22Rv1 (cell line): ENCODE results near the gene CALCR.
A peak's percentile ranks its signal among the peaks of the same experiment; 100 is the strongest.

ENCODE experiments used
- H3K27ac ChIP-seq: fragments of 450-650 bp; 2 replicates; pipeline ENCODE4 v1.5.1; 2017
- CTCF ChIP-seq: fragments of 450-650 bp; IDR thresholded peaks from 2 replicates; pipeline ENCODE4 v1.5.1; 2017; ENCODE audit warnings: mild to moderate bottlenecking
- ZFX ChIP-seq: fragments of 450-650 bp; IDR thresholded peaks from 2 replicates; pipeline ENCODE4 v1.6.1; 2017; ENCODE audit warnings: antibody characterized with exemption, borderline replicate concordance

CALCR gene

GRCh38 chr7:93448176-93448575 is 126.3 kb downstream of the CALCR start:
- no peak for TF ChIP-seq CTCF
- no peak for TF ChIP-seq ZFX
- no peak overlapping the region for H3K27ac ChIP-seq

GRCh38 chr7:93447509-93447908 is 127.0 kb downstream of the CALCR start:
- H3K27ac ChIP-seq, result no peak overlapping the region
- TF ChIP-seq CTCF, result no peak
- no peak for TF ChIP-seq ZFX

GRCh38 chr7:93442478-93443224 is 131.9 kb downstream of the CALCR start:
- TF ChIP-seq CTCF, result peak; percentile 98
- no peak for TF ChIP-seq ZFX
- no peak overlapping the region for H3K27ac ChIP-seq

- TF ChIP-seq CTCF (no peak), ZFX (no peak)
- no peak overlapping the region for H3K27ac ChIP-seq
Measured at GRCh38 chr7:93435791-93436190, 138.7 kb downstream of the CALCR start.

DNA sequence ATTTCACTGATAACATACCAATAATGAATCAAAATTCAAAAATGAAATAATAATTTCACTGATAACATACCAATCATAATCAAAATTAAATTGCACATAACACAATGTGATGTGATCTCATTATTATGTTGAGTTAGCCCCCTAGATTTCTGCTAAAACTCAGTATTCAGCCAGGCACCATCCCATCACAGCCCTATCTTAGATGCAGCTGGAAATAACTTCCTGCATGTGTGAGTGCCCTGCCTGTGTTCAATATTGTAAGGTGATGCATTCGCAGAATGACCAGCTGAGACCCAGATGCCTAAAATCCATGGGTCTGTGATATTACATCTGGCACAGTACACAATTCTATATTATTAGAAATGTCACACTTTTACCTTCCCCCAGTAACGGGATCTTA is 142.4 kb downstream of the CALCR start:
- no peak for TF ChIP-seq ZFX
- no peak for TF ChIP-seq CTCF
- no peak overlapping the region for H3K27ac ChIP-seq

DNA sequence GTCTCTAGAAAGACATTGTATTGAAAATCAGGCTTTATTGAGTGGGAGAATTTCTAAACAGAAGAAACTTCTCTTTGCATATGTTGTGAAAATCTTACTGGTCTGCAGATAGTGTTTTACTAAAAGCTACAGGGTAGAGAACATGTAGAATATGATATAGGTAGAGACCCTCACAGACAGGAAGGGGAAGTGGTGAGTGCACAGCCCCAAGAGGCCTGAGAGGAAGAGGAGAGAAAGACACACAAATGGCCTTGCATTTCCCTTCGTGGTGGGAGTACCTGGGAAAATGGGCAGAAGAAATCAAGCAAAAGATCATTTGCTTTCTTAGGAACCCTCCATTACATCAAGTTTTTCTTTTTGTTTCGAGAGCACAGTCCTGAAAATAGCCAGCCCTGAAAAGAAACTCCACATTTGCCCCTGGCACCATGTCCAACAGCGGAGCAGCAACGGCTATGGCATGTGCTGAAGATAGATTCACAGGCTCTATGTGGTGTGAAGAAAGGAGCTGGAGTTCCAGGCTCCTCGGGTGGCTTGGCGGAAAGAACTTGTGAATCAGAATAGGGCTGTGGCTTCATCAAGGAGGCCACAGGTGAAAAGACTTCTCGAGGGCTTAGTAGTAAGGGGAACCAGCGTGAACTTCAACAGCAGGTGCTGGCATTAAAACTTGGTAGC is 143.5 kb downstream of the CALCR start:
- no peak overlapping the region for H3K27ac ChIP-seq
- TF ChIP-seq ZFX (no peak), CTCF (no peak)

- TF ChIP-seq ZFX, result no peak
- TF ChIP-seq CTCF, result no peak
- no peak overlapping the region for H3K27ac ChIP-seq
Measured at GRCh38 chr7:93429563-93429962, 145.0 kb downstream of the CALCR start.
